ENCODE results near the gene FTCDNL1. TPM values are rescaled to one million over a fixed set of nuclear protein-coding genes. Genes with fewer than 3 reads are reported as not detected.

The FTCDNL1 gene
- total RNA-seq, 1 donor from 2014 or later, result 0.45 TPM

DNA sequence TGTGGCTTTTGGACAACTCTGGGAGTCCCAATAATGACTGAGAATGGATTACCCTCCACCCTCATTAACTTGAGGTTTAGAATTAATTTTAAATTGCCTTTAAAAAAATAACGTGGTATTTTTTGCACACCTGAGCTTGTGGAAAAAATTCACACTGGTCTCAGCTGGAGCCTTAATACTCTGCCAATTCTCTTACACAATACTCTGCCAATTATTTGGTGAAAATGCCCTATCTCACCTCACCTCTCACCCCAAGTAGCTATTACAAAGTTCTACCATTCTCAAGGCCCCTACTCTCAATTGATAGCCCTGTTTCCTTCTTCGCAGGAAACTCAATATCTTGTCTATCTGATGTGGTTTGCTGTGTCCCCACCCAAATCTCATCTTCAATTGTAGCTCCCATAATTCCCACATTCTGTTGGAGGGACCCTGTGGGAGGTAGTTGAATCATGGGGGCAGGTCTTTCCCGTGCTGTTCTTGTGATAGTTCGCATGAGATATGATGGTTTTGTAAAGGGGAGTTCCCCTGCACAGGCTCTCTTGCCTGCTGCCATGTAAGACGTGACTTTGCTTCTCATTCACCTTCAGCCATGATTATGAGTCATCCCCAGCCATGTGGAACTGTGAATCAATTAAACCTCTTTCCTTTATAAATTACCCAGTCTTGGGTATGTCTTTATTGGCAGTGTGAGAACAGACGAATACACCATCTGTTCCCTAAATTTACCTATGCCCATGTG lies 32.7 kb upstream of the FTCDNL1 start:
- FAIRE-seq, result no peak
- no peaks in the 10 kb centered on the region for H3K4me1 Mint-ChIP-seq (ENCODE audit: low read depth, unreplicated experiment)

DNA sequence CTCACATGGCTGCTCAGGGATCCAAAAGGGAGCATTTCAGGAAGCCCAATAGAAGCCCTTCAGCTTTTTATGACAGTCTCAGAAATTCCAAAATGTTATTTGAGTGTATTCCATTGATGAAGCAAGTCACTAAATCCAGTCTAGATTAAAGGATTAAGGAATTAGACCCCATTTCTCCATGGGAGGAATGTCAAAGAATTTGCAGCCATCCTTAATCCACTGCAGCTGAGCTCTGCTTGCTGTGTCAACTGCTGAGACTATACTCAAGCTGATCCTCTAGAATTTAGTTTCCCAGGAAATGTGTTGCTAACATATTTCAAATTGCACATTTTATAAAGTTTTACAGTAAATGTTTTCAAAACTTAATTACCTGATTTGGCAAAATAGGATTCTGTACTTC lies 31.7 kb upstream of the FTCDNL1 start:
- Histone ChIP-seq H3K27ac (ENCODE audit: low read depth, low read length) (no peak overlapping the region), H2AFZ (ENCODE audit: low read depth, low read length) (no peak overlapping the region), H3K79me2 (ENCODE audit: insufficient read depth, low read length) (no peaks in the 10 kb centered on the region), H3K4me3 (ENCODE audit: insufficient read depth, low read depth, low read length) (no peak overlapping the region), H4K20me1 (ENCODE audit: insufficient read depth, low read length) (no peaks in the 10 kb centered on the region), H3K9ac (ENCODE audit: low read length) (no peak overlapping the region), H3K36me3 (ENCODE audit: insufficient read depth, low read length) (no peaks in the 10 kb centered on the region), H3K4me1 (ENCODE audit: insufficient read depth, low read length) (no peaks in the 10 kb centered on the region), H3K4me2 (ENCODE audit: low read length) (no peak overlapping the region), H3K9me3 (ENCODE audit: insufficient read depth, low read depth, low read length) (no peaks in the 10 kb centered on the region), H3K27me3 (ENCODE audit: insufficient read depth, low read length) (no peaks in the 10 kb centered on the region)
- no peaks in the 10 kb centered on the region for H3K36me3 Mint-ChIP-seq (ENCODE audit: low read depth, unreplicated experiment)
- no peaks in the 10 kb centered on the region for H3K27me3 Mint-ChIP-seq (ENCODE audit: low read depth, unreplicated experiment)
- no peak for FAIRE-seq
- TF ChIP-seq, protein P1, sequence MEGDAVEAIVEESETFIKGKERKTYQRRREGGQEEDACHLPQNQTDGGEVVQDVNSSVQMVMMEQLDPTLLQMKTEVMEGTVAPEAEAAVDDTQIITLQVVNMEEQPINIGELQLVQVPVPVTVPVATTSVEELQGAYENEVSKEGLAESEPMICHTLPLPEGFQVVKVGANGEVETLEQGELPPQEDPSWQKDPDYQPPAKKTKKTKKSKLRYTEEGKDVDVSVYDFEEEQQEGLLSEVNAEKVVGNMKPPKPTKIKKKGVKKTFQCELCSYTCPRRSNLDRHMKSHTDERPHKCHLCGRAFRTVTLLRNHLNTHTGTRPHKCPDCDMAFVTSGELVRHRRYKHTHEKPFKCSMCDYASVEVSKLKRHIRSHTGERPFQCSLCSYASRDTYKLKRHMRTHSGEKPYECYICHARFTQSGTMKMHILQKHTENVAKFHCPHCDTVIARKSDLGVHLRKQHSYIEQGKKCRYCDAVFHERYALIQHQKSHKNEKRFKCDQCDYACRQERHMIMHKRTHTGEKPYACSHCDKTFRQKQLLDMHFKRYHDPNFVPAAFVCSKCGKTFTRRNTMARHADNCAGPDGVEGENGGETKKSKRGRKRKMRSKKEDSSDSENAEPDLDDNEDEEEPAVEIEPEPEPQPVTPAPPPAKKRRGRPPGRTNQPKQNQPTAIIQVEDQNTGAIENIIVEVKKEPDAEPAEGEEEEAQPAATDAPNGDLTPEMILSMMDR (IDR thresholded peaks at IDR 0.05; ENCODE audit: insufficient read depth, low read depth, low read length), result no peak
- TF ChIP-seq EZH2 (IDR thresholded peaks at IDR 0.05; ENCODE audit: insufficient read depth, low read length), result no peak
- DNase-seq (ENCODE audit: low read depth), result no peak
- H3K9me3 Mint-ChIP-seq (ENCODE audit: unreplicated experiment), result peaks cover 6% of the 10 kb centered on the region
- no peak overlapping the region for H3K4me3 Mint-ChIP-seq (ENCODE audit: unreplicated experiment)
- H3K4me1 Mint-ChIP-seq (ENCODE audit: low read depth, unreplicated experiment), result no peaks in the 10 kb centered on the region
- no peak overlapping the region for H3K27ac Mint-ChIP-seq (ENCODE audit: unreplicated experiment)

More for the DNA sequence above, 32.7 kb upstream of the FTCDNL1 start:
- H3K9me3 ChIP-seq (ENCODE audit: insufficient read depth, low read depth, low read length), result no peaks in the 10 kb centered on the region
- no peaks in the 10 kb centered on the region for H4K20me1 ChIP-seq (ENCODE audit: insufficient read depth, low read length)
- no peak for TF ChIP-seq EZH2 (IDR thresholded peaks at IDR 0.05; ENCODE audit: insufficient read depth, low read length)
- TF ChIP-seq, protein P1 (IDR thresholded peaks at IDR 0.05; ENCODE audit: insufficient read depth, low read depth, low read length), result no peak
- H3K27ac Mint-ChIP-seq (ENCODE audit: unreplicated experiment), result no peak overlapping the region
- H3K36me3 ChIP-seq (ENCODE audit: insufficient read depth, low read length), result no peaks in the 10 kb centered on the region
- H3K27ac ChIP-seq (ENCODE audit: low read depth, low read length), result no peak overlapping the region
- no peak for DNase-seq (ENCODE audit: low read depth)
- H3K4me2 ChIP-seq (ENCODE audit: low read length), result no peak overlapping the region
- peaks cover 4% of the 10 kb centered on the region for H3K9me3 Mint-ChIP-seq (ENCODE audit: unreplicated experiment)
- H3K9ac ChIP-seq (ENCODE audit: low read length), result no peak overlapping the region
- no peaks in the 10 kb centered on the region for H3K27me3 ChIP-seq (ENCODE audit: insufficient read depth, low read length)
- H3K79me2 ChIP-seq (ENCODE audit: insufficient read depth, low read length), result no peaks in the 10 kb centered on the region
- H3K4me3 ChIP-seq (ENCODE audit: insufficient read depth, low read depth, low read length), result no peak overlapping the region
- no peaks in the 10 kb centered on the region for H3K4me1 ChIP-seq (ENCODE audit: insufficient read depth, low read length)
- no peak overlapping the region for H2AFZ ChIP-seq (ENCODE audit: low read depth, low read length)
- H3K36me3 Mint-ChIP-seq (ENCODE audit: low read depth, unreplicated experiment), result no peaks in the 10 kb centered on the region
- H3K4me3 Mint-ChIP-seq (ENCODE audit: unreplicated experiment), result no peak overlapping the region
- no peaks in the 10 kb centered on the region for H3K27me3 Mint-ChIP-seq (ENCODE audit: low read depth, unreplicated experiment)

DNA sequence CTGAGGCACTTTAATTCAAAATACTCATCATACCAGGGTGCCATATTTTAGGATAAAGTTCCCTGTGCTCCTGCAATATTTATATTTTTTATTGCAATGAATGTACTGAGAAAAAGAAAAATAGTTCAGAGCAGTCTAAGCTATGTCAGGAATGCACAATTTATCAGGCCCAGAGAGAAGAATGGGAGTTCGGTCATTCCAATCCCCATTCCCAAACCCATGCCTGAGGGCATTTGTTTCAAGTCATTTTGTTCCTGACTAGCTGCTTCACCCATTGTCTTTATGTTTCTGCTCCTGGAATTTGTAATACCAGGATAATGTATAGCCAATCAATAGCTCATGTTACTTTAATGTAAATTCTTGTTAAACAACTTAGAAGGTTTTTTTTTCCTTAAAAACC lies 24.4 kb upstream of the FTCDNL1 start:
- Histone ChIP-seq H3K27me3 (ENCODE audit: insufficient read depth, low read length) (no peaks in the 10 kb centered on the region), H3K27ac (ENCODE audit: low read depth, low read length) (no peak overlapping the region), H2AFZ (ENCODE audit: low read depth, low read length) (no peak overlapping the region), H4K20me1 (ENCODE audit: insufficient read depth, low read length) (no peaks in the 10 kb centered on the region), H3K4me2 (ENCODE audit: low read length) (no peak overlapping the region), H3K79me2 (ENCODE audit: insufficient read depth, low read length) (no peaks in the 10 kb centered on the region), H3K9ac (ENCODE audit: low read length) (no peak overlapping the region), H3K36me3 (ENCODE audit: insufficient read depth, low read length) (no peaks in the 10 kb centered on the region), H3K4me1 (ENCODE audit: insufficient read depth, low read length) (no peaks in the 10 kb centered on the region), H3K9me3 (ENCODE audit: insufficient read depth, low read depth, low read length) (no peaks in the 10 kb centered on the region), H3K4me3 (ENCODE audit: insufficient read depth, low read depth, low read length) (no peak overlapping the region)
- Mint-ChIP-seq H3K9me3 (ENCODE audit: unreplicated experiment) (peaks cover 10% of the 10 kb centered on the region), H3K4me3 (ENCODE audit: unreplicated experiment) (no peak overlapping the region), H3K27me3 (ENCODE audit: low read depth, unreplicated experiment) (no peaks in the 10 kb centered on the region), H3K36me3 (ENCODE audit: low read depth, unreplicated experiment) (no peaks in the 10 kb centered on the region), H3K27ac (ENCODE audit: unreplicated experiment) (no peak overlapping the region), H3K4me1 (ENCODE audit: low read depth, unreplicated experiment) (no peaks in the 10 kb centered on the region)
- FAIRE-seq, result no peak
- TF ChIP-seq EZH2 (IDR thresholded peaks at IDR 0.05; ENCODE audit: insufficient read depth, low read length), result no peak
- peak; percentile 6 for DNase-seq (ENCODE audit: low read depth)
